ENCODE measurements around the gene TAF1. TPM values are rescaled to one million over a fixed set of nuclear protein-coding genes. Genes with fewer than 3 reads are reported as not detected.
A peak's percentile ranks its signal among the peaks of the same experiment; 100 is the strongest.
"Not testable (repeated sequence)": the region's sequence is repeated elsewhere in the genome, so short reads cannot be mapped to it uniquely, and the experiment has no call there.

Gene TAF1
- total and polyA plus RNA-seq, 2 donors (not counting 3 experiments of a cell fraction or from before 2014, with no cell fraction given), result 8.2 to 41.0 TPM

DNA sequence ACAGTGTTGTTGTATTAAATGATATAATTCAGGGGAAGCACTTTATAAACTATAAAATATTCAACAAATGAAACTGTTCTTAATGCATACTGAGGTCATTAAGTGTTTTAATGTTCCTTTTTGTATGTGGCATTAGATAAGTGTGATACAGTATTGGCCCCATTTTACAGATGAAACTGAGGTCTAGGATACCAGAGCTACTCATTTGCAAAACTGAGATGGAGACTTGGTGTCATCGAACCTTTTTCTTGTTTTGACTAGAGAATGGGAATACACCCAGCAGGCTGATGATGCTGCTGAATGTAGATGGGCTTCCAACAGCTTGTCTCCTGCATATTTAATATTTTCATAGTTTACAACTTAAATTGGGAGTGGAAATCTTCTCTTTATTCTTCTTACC lies 34.6 kb downstream of the TAF1 start:
- peaks cover 3 to 6% of the 10 kb centered on the region in 2 experiments for H3K36me3 ChIP-seq (ENCODE audit: control insufficient read depth in 2 of 2, extremely low read depth in 1 of 2, insufficient read depth in 2 of 2, low read length in 2 of 2)
- intact Hi-C loops (cut with micrococcal nuclease) (no loop called here), dilution Hi-C loops (cut with MboI; ENCODE audit: extremely low pct_ligation_motif_present, low sequenced_read_pairs) (no loop called here)
- no peak for DNase-seq (ENCODE audit: low read depth, low spot score)
- H3K9ac ChIP-seq (replicated peaks; ENCODE audit: extremely low read depth, insufficient read depth, low read length), result no peak overlapping the region
- H2AFZ ChIP-seq (ENCODE audit: low read depth, low read length), result no peak overlapping the region
- H3K27me3 ChIP-seq (ENCODE audit: control insufficient read depth in 2 of 2, insufficient read depth in 2 of 2, low read length in 2 of 2), result no peaks in the 10 kb centered on the region
- no peaks in the 10 kb centered on the region for H3K4me1 ChIP-seq (ENCODE audit: control insufficient read depth, extremely low read depth, insufficient read depth, low read length)
- no peaks in the 10 kb centered on the region for H4K20me1 ChIP-seq (replicated peaks; ENCODE audit: control insufficient read depth, extremely low read depth, insufficient read depth, low read length)
- no peaks in the 10 kb centered on the region for H3K79me2 ChIP-seq (ENCODE audit: control insufficient read depth, insufficient read depth, low read length)
- no peak overlapping the region for H3K4me3 ChIP-seq (replicated peaks in 1 of 3; ENCODE audit: insufficient read depth in 1 of 3, low read depth in 1 of 3, low read length in 3 of 3)
- TF ChIP-seq GATA2 (IDR thresholded peaks at IDR 0.05; ENCODE audit: insufficient read depth, insufficient read length, low read depth, low read length), result no peak
- ChIA-PET POLR2A (no interaction called here), CTCF (no interaction called here)
- BruUV-seq (replicated peaks), result no TSS peak
- no peak overlapping the region for H3K27ac ChIP-seq (ENCODE audit: insufficient read depth, low read depth, low read length)
- no peak overlapping the region for H3K4me2 ChIP-seq (ENCODE audit: insufficient read depth, low read length)
- FAIRE-seq, result no peak
- H3K9me3 ChIP-seq (replicated peaks; ENCODE audit: control insufficient read depth, insufficient read depth, low read length), result no peaks in the 10 kb centered on the region
- no peaks in the 10 kb centered on the region for H3K9me1 ChIP-seq (replicated peaks; ENCODE audit: control insufficient read depth, extremely low read depth, insufficient read depth, low read length)

DNA sequence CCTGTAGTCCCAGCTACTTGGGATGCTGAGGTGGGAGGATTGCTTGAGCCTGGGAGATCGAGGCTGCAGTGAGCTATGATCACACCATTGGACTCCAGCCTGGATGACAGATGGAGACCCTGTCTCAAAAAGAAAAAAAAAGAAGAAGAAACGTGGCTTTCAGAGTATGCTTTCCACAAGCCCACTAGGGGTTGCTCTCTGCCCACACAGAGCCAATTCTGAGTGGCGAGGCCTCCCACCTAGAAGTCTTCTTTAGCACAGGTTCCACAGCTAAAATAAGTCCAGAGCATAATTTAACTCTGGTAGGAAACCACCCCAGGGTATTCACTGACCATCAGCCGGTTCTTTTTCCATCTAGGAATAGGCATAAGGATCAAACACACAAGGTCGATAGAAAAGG lies 50.1 kb downstream of the TAF1 start:
- FAIRE-seq, result peak; percentile 59
- H3K9me1 ChIP-seq (replicated peaks; ENCODE audit: control insufficient read depth, extremely low read depth, insufficient read depth, low read length); H3K4me2 ChIP-seq (ENCODE audit: insufficient read depth, low read length); POLR2A ChIA-PET; CTCF ChIA-PET; DNase-seq (ENCODE audit: low read depth, low spot score); H3K27ac ChIP-seq (ENCODE audit: insufficient read depth, low read depth, low read length); H3K4me3 ChIP-seq (replicated peaks in 1 of 3; ENCODE audit: insufficient read depth in 1 of 3, low read depth in 1 of 3, low read length in 3 of 3); dilution Hi-C loops (cut with MboI; ENCODE audit: extremely low pct_ligation_motif_present, low sequenced_read_pairs); BruUV-seq (replicated peaks); H3K4me1 ChIP-seq (ENCODE audit: control insufficient read depth, extremely low read depth, insufficient read depth, low read length); H3K9me3 ChIP-seq (replicated peaks; ENCODE audit: control insufficient read depth, insufficient read depth, low read length); H3K79me2 ChIP-seq (ENCODE audit: control insufficient read depth, insufficient read depth, low read length); H3K9ac ChIP-seq (replicated peaks; ENCODE audit: extremely low read depth, insufficient read depth, low read length); H2AFZ ChIP-seq (ENCODE audit: low read depth, low read length); intact Hi-C loops (cut with micrococcal nuclease); H4K20me1 ChIP-seq (replicated peaks; ENCODE audit: control insufficient read depth, extremely low read depth, insufficient read depth, low read length); H3K36me3 ChIP-seq (ENCODE audit: control insufficient read depth in 2 of 2, extremely low read depth in 1 of 2, insufficient read depth in 2 of 2, low read length in 2 of 2); H3K27me3 ChIP-seq (ENCODE audit: control insufficient read depth in 2 of 2, insufficient read depth in 2 of 2, low read length in 2 of 2): not testable (repeated sequence)

- TF ChIP-seq CTCF (IDR thresholded peaks at IDR 0.05; ENCODE audit: extremely low read depth in 1 of 2, insufficient read depth in 1 of 2, low read depth in 1 of 2, low read length in 2 of 2), result no peak
- TF ChIP-seq FOS (IDR thresholded peaks at IDR 0.05; ENCODE audit: borderline replicate concordance, insufficient read depth, low read length), result no peak
- TF ChIP-seq POLR2AphosphoS5 (IDR thresholded peaks at IDR 0.05; ENCODE audit: insufficient read depth, low read depth, low read length), result no peak
- no peak for TF ChIP-seq JUN (IDR thresholded peaks at IDR 0.05; ENCODE audit: borderline replicate concordance, insufficient read depth, insufficient read length, low read depth)
- no peak for TF ChIP-seq POLR2A (IDR thresholded peaks at IDR 0.05; ENCODE audit: low read depth, low read length)
- TF ChIP-seq MYC (IDR thresholded peaks at IDR 0.05; ENCODE audit: low read depth, low read length), result no peak
- TF ChIP-seq, protein P1, sequence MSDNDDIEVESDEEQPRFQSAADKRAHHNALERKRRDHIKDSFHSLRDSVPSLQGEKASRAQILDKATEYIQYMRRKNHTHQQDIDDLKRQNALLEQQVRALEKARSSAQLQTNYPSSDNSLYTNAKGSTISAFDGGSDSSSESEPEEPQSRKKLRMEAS (IDR thresholded peaks at IDR 0.05; ENCODE audit: insufficient read depth, insufficient read length), result no peak
- TF ChIP-seq GATA2 (IDR thresholded peaks at IDR 0.05; ENCODE audit: insufficient read depth, insufficient read length, low read depth, low read length), result no peak
- TF ChIP-seq EZH2 (IDR thresholded peaks at IDR 0.05; ENCODE audit: borderline replicate concordance, low read depth, low read length, severe bottlenecking), result no peak
- DNase-seq (ENCODE audit: low read depth, low spot score), result no peak
- H3K79me2 ChIP-seq (ENCODE audit: control insufficient read depth, insufficient read depth, low read length), result no peaks in the 10 kb centered on the region
- H4K20me1 ChIP-seq (replicated peaks; ENCODE audit: control insufficient read depth, extremely low read depth, insufficient read depth, low read length), result no peaks in the 10 kb centered on the region
- H3K9me3 ChIP-seq (replicated peaks; ENCODE audit: control insufficient read depth, insufficient read depth, low read length), result no peaks in the 10 kb centered on the region
- no peak overlapping the region for H3K9ac ChIP-seq (replicated peaks; ENCODE audit: extremely low read depth, insufficient read depth, low read length)
- no peak overlapping the region for H3K4me3 ChIP-seq (replicated peaks in 1 of 3; ENCODE audit: insufficient read depth in 1 of 3, low read depth in 1 of 3, low read length in 3 of 3)
- ChIA-PET CTCF (no interaction called here), POLR2A (no interaction called here)
- peaks cover 0 to 3% of the 10 kb centered on the region in 2 experiments for H3K36me3 ChIP-seq (ENCODE audit: control insufficient read depth in 2 of 2, extremely low read depth in 1 of 2, insufficient read depth in 2 of 2, low read length in 2 of 2)
- H3K9me1 ChIP-seq (replicated peaks; ENCODE audit: control insufficient read depth, extremely low read depth, insufficient read depth, low read length), result no peaks in the 10 kb centered on the region
- H3K4me2 ChIP-seq (ENCODE audit: insufficient read depth, low read length), result no peak overlapping the region
- H3K27me3 ChIP-seq (ENCODE audit: control insufficient read depth in 2 of 2, insufficient read depth in 2 of 2, low read length in 2 of 2), result no peaks in the 10 kb centered on the region
- H2AFZ ChIP-seq (ENCODE audit: low read depth, low read length), result no peak overlapping the region
- intact Hi-C loops (cut with micrococcal nuclease), result no loop called here
- no peak overlapping the region for H3K27ac ChIP-seq (ENCODE audit: insufficient read depth, low read depth, low read length)
- dilution Hi-C loops (cut with MboI; ENCODE audit: extremely low pct_ligation_motif_present, low sequenced_read_pairs), result no loop called here
- BruUV-seq (replicated peaks), result no TSS peak
- H3K4me1 ChIP-seq (ENCODE audit: control insufficient read depth, extremely low read depth, insufficient read depth, low read length), result no peaks in the 10 kb centered on the region
- FAIRE-seq, result no peak
These were observed 54.5 kb downstream of the TAF1 start for GRCh38 chrX:71420686-71421085.
